ENCODE data around the gene CCL3.

GRCh38 chr17:36092230-36092629 lies 2.3 kb upstream of the CCL3 start:
- TF ChIP-seq POLR2A (IDR thresholded peaks at IDR 0.05; ENCODE audit: low read depth, low read length) (no peak), CTCF (IDR thresholded peaks at IDR 0.05; ENCODE audit: extremely low read depth in 1 of 2, insufficient read depth in 1 of 2, low read depth in 1 of 2, low read length in 2 of 2) (no peak), EZH2 (IDR thresholded peaks at IDR 0.05; ENCODE audit: borderline replicate concordance, low read depth, low read length, severe bottlenecking) (no peak), POLR2AphosphoS5 (IDR thresholded peaks at IDR 0.05; ENCODE audit: insufficient read depth, low read depth, low read length) (no peak)
